K562 (cell line): ENCODE results near the gene PNLIPRP1. TPM values are rescaled to one million over a fixed set of nuclear protein-coding genes. Genes with fewer than 3 reads are reported as not detected.

Experiments used
- ATAC-seq: fragments of 200-7000 bp; cut with Tn5 transposase; 3 replicates; pipeline ENCODE4 v1.9.1; 2020; ENCODE audit warnings: moderate library complexity
- BruUV-seq: library from RNA; stranded (reverse); fragments of 400-500 nt; replicated peaks from 2 replicates; lab custom pipeline; 2021; lab: Mats Ljungman, UMichigan
- CTCF ChIA-PET: fragments of 300-600 bp; formaldehyde crosslinking; extraction: SDS; loops from one replicate; lab custom pipeline; 2021; ENCODE audit warnings: low intra/inter-chr PET ratio; lab: Yijun Ruan, JAX
- POLR2A ChIA-PET: fragments of 300-600, 350-650 bp; sonication (Branson Sonifier 250); formaldehyde crosslinking; extraction: SDS; loops from one replicate; lab custom pipeline; 2021; ENCODE audit warnings: antibody characterized with exemption, inconsistent platforms; lab: Yijun Ruan, JAX
- DNase-seq, 4 experiments: peaks; one replicate each; pipeline versions ENCODE4 v3.0.0 to v3.0.0-alpha.2; 2011 to 2018; ENCODE audit warnings: low spot score in 3 of 4, mixed read lengths in 3 of 4; ENCODE audit errors: extremely low read depth in 1 of 4
- FAIRE-seq: peaks from 2 replicates; lab custom pipeline; 2011; peaks lifted over from hg19 to GRCh38; lab: Jason Lieb, UNC
- H2AFZ ChIP-seq: 2 replicates; pipeline ENCODE4 v1.6.0; 2011; ENCODE audit warnings: low read depth, low read length, control low read depth, inconsistent platforms
- H3K27ac ChIP-seq: fragments of 200-600 bp; 3 replicates; pipeline ENCODE4 v1.8.0; 2011; ENCODE audit warnings: low read depth, mild to moderate bottlenecking, control low read depth, inconsistent platforms, low read length, moderate library complexity, mixed read lengths; ENCODE audit errors: extremely low read depth
- H3K27me3 ChIP-seq, 2 experiments: fragments of 300-600 bp in 1 of 2; 2 replicates in 1 of 2; 3 replicates in 1 of 2; pipeline versions ENCODE4 v1.6.0 to v1.8.0; 2011; ENCODE audit warnings: inconsistent platforms in 2 of 2, low read length in 2 of 2, mild to moderate bottlenecking in 1 of 2, mixed read lengths in 1 of 2, moderate library complexity in 1 of 2; ENCODE audit not compliant: control insufficient read depth in 2 of 2, insufficient read depth in 2 of 2
- H3K36me3 ChIP-seq: fragments of 300-600 bp; 3 replicates; pipeline ENCODE4 v1.8.0; 2011; ENCODE audit warnings: mild to moderate bottlenecking, low read length, inconsistent platforms; ENCODE audit not compliant: control insufficient read depth, insufficient read depth
- H3K4me1 ChIP-seq, 2 experiments: fragments of 200-600 bp in 1 of 2; replicated peaks in 1 of 2; 2 replicates in 1 of 2; 3 replicates in 1 of 2; pipeline versions ENCODE4 v1.5.1 to v1.8.0; 2011; ENCODE audit warnings: inconsistent platforms in 2 of 2, low read length in 2 of 2, mild to moderate bottlenecking in 1 of 2, mixed read lengths in 1 of 2, moderate library complexity in 1 of 2; ENCODE audit not compliant: control insufficient read depth in 2 of 2, insufficient read depth in 2 of 2
- H3K4me2 ChIP-seq: 2 replicates; pipeline ENCODE4 v1.6.1; 2011; ENCODE audit warnings: low read length, control low read depth, inconsistent platforms, mixed read lengths; ENCODE audit not compliant: insufficient read depth
- H3K4me3 ChIP-seq: fragments of 200-600 bp; sonication (generic), shearing (Covaris generic); 2 replicates; pipeline ENCODE4 v1.5.1; 2016; ENCODE audit warnings: control low read depth, inconsistent platforms
- H3K79me2 ChIP-seq: fragments of 200-600 bp; 3 replicates; pipeline ENCODE4 v1.8.0; 2011; ENCODE audit warnings: low read length, inconsistent platforms; ENCODE audit not compliant: control insufficient read depth, insufficient read depth
- H3K9ac ChIP-seq, 2 experiments: 2 replicates each; pipeline versions ENCODE4 v1.6.0 to v1.6.1; 2011; ENCODE audit warnings: low read depth in 2 of 2, low read length in 2 of 2, control low read depth in 1 of 2, inconsistent platforms in 1 of 2, mild to moderate bottlenecking in 1 of 2, mixed read lengths in 1 of 2; ENCODE audit not compliant: insufficient read depth in 1 of 2
- H3K9me1 ChIP-seq: one replicate; pipeline ENCODE4 v1.6.0; 2011; ENCODE audit warnings: inconsistent platforms, mild to moderate bottlenecking, low read length, moderate library complexity; ENCODE audit not compliant: control insufficient read depth, insufficient read depth
- H3K9me3 ChIP-seq: replicated peaks from 2 replicates; pipeline ENCODE4 v1.5.1; 2011; ENCODE audit warnings: low read depth, low read length, inconsistent platforms; ENCODE audit not compliant: control insufficient read depth, insufficient read depth
- H4K20me1 ChIP-seq: replicated peaks from 2 replicates; pipeline ENCODE4 v1.6.1; 2011; ENCODE audit warnings: low read length, inconsistent platforms, mixed read lengths; ENCODE audit not compliant: control insufficient read depth, insufficient read depth
- CHD2 ChIP-seq: IDR thresholded peaks from 2 replicates; pipeline ENCODE4 v1.6.1; 2011; ENCODE audit warnings: low read depth, low read length
- ETV1 ChIP-seq: fragments of 450-650 bp; conservative IDR thresholded peaks from 2 replicates; pipeline ENCODE4 v1.6.1; 2016; ENCODE audit warnings: missing genetic modification characterization, control low read depth, low read depth, missing compliant biosample characterization
- JUN ChIP-seq, 2 experiments: sonication (generic) in 1 of 2; formaldehyde crosslinking in 1 of 2; IDR thresholded peaks; 2 replicates each; pipeline versions ENCODE4 v1.6.1 to v1.8.0; 2012 to 2022; ENCODE audit warnings: borderline replicate concordance in 2 of 2, mild to moderate bottlenecking in 2 of 2, improper control_type of control experiment in 1 of 2, low read depth in 1 of 2, low read length in 1 of 2, missing genetic modification reagents in 1 of 2
- MED1 ChIP-seq: sonication (generic); formaldehyde crosslinking; IDR thresholded peaks from 2 replicates; pipeline ENCODE4 v1.8.1; 2023; ENCODE audit warnings: missing genetic modification reagents, borderline replicate concordance
- NR3C1 ChIP-seq: sonication (generic); formaldehyde crosslinking; IDR thresholded peaks from 2 replicates; pipeline ENCODE4 v1.8.1; 2022; ENCODE audit warnings: missing genetic modification reagents
- ZNF644 ChIP-seq: fragments of 200-800 bp; sonication (Bioruptor generic); IDR thresholded peaks from 2 replicates; pipeline ENCODE4 v1.6.1; 2016; ENCODE audit warnings: low read depth, missing genetic modification characterization, missing compliant biosample characterization
- WGBS: fragments of 100-300 bp; shearing (Covaris generic); methylation state at CpG from one replicate; pipeline ENCODE4 v1.1.6; 2016; ENCODE audit warnings: low coverage, mixed read lengths; ENCODE audit not compliant: insufficient coverage; ENCODE audit errors: missing lambda C conversion rate; 5-methylcytosine and 5-hydroxymethylcytosine counted together
- in situ Hi-C: fragments of 300-500 bp; cut with MboI; formaldehyde crosslinking; loops from 4 replicates; pipeline ENCODE4 v1.15.0; 2018; ENCODE audit warnings: inconsistent platforms, mixed read lengths
- intact Hi-C: fragments of 100-400 bp; cut with micrococcal nuclease; formaldehyde crosslinking; loops from 2 replicates; pipeline ENCODE4 v1.14.2; 2022
- polyA plus RNA-seq, 8 experiments: library from polyadenylated mRNA; depleted of rRNA in 4 of 8; stranded (reverse) in 5 of 8; unstranded in 3 of 8; fragments of >200 nt; fragmentation: Nextera tagmentation in 2 of 8; fragmentation: Illumina TruSeq in 1 of 8; extraction: Ambion mirVana in 2 of 8; extraction: Trizol in 1 of 8; gene quantifications; 2 replicates each; pipeline versions ENCODE4 v1.2.1 to v1.2.3, GENCODE V29; 2011 to 2014; ENCODE audit warnings: inconsistent platforms in 1 of 8, missing spikeins in 1 of 8
- total RNA-seq, 7 experiments: library from RNA; depleted of rRNA in 6 of 7; stranded (reverse); fragments of >200 nt in 6 of 7; fragmentation: Illumina TruSeq in 2 of 7; extraction: Trizol in 2 of 7; gene quantifications; 2 replicates each; pipeline versions ENCODE4 v1.2.1 to v1.2.3, GENCODE V29; 2011 to 2021; ENCODE audit warnings: low replicate concordance in 1 of 7
- TF ChIP-seq, protein P1 (sequence below), 2 experiments: fragments of 450-650 bp in 1 of 2; sonication (generic) in 1 of 2; formaldehyde crosslinking; conservative IDR thresholded peaks; 2 replicates each; pipeline versions ENCODE4 v1.4.0 to v1.8.1; 2020 to 2022; ENCODE audit warnings: mild to moderate bottlenecking in 1 of 2, missing genetic modification reagents in 1 of 2

Gene PNLIPRP1
- total and polyA plus RNA-seq, 9 of the 15 experiments (the other 6 are each of a cell fraction or from before 2014, with no cell fraction given): 0.60 TPM; not detected in 8

DNA sequence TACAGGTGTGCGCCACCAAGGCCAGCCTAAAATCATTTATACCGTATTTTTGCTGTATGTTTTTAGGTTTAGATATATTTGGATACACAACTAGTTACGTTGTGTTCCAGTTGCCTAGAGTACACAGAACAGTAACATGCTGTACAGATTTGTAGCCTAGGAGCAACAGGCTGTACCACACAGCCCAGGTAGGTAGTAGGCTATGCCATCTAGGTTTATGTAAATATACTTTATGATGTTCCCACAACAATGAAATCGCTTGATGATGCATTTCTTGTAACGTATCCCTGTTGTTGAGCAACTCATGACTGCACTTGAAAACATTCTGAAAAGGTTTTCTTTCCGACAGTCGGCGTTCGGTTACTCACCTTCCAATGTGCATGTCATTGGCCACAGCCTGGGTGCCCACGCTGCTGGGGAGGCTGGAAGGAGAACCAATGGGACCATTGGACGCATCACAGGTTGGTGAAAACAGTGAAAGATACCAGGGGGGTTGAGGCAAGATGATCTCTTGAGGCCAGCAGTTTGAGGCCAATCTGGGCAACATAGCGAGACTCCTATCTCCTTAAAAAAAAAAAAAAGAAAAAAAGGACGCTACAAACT is 37.3 kb upstream of the PNLIPRP1 start:
- intact Hi-C loops (no loop called here), in situ Hi-C loops (no loop called here)
- H3K9ac ChIP-seq: no peak overlapping the region
- ATAC-seq (no peak), FAIRE-seq (no peak), DNase-seq (no peak)
- no peaks in the 10 kb centered on the region for H3K9me1 ChIP-seq
- H3K4me2 ChIP-seq: no peak overlapping the region
- H4K20me1 ChIP-seq: no peaks in the 10 kb centered on the region
- no TSS peak for BruUV-seq
- no peaks in the 10 kb centered on the region for H3K79me2 ChIP-seq
- CTCF ChIA-PET: no interaction called here
- no peaks in the 10 kb centered on the region for H3K4me1 ChIP-seq
- 2% methylated on average over 11 of the region's 13 CpGs for WGBS
- H3K27ac ChIP-seq: no peak overlapping the region
- H3K4me3 ChIP-seq: no peak overlapping the region
- no peaks in the 10 kb centered on the region for H3K9me3 ChIP-seq
- H2AFZ ChIP-seq: no peak overlapping the region
- H3K36me3 ChIP-seq: no peaks in the 10 kb centered on the region
- H3K27me3 ChIP-seq: no peaks in the 10 kb centered on the region
- TF ChIP-seq, protein P1, sequence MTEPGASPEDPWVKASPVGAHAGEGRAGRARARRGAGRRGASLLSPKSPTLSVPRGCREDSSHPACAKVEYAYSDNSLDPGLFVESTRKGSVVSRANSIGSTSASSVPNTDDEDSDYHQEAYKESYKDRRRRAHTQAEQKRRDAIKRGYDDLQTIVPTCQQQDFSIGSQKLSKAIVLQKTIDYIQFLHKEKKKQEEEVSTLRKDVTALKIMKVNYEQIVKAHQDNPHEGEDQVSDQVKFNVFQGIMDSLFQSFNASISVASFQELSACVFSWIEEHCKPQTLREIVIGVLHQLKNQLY (CRISPR knock-in tag; conservative IDR thresholded peaks at IDR 0.05): no peak
- TF ChIP-seq JUN (IDR thresholded peaks at IDR 0.05; ENCODE audit: borderline replicate concordance, low read depth, low read length) (no peak), JUN (CRISPR knock-in tag; IDR thresholded peaks at IDR 0.05; ENCODE audit: borderline replicate concordance) (no peak), NR3C1 (CRISPR knock-in tag) (no peak), ZNF644 (tag) (no peak), ETV1 (no peak), CHD2 (no peak), MED1 (CRISPR knock-in tag) (no peak)
- TF ChIP-seq, all 486 proteins: peak for 0
- POLR2A ChIA-PET: no interaction called here
